HEK293 (cell line): ENCODE data around the gene FBLN5.
"Not testable (repeated sequence)": the region's sequence is repeated elsewhere in the genome, so short reads cannot be mapped to it uniquely, and the experiment has no call there.

Source experiments
- CTCF ChIA-PET: fragments of 350-600 bp; formaldehyde crosslinking; extraction: SDS; loops from one replicate; lab custom pipeline; 2021; ENCODE audit warnings: antibody characterized with exemption; lab: Yijun Ruan, JAX
- POLR2A ChIA-PET: fragments of 300-600 bp; formaldehyde crosslinking; extraction: SDS; loops from one replicate; lab custom pipeline; 2020; ENCODE audit warnings: antibody characterized with exemption, inconsistent platforms; lab: Yijun Ruan, JAX
- H3K27ac ChIP-seq: fragments of 200-500 bp; sonication (Bioruptor generic); 2 replicates; pipeline ENCODE4 v1.5.1; 2014; ENCODE audit warnings: low read depth, low read length, control low read depth, inconsistent platforms; ENCODE audit errors: extremely low read depth
- H3K36me3 ChIP-seq, 2 experiments: fragments of 200-500 bp in 1 of 2; sonication (Bioruptor generic) in 1 of 2; 1 replicate in 1 of 2; 2 replicates in 1 of 2; pipeline ENCODE4 v1.5.1; 2014 to 2017; ENCODE audit warnings: inconsistent platforms in 2 of 2, low read length in 2 of 2; ENCODE audit not compliant: control insufficient read depth in 2 of 2, insufficient read depth in 1 of 2
- H3K4me1 ChIP-seq: fragments of 200-500 bp; sonication (Bioruptor generic); 2 replicates; pipeline ENCODE4 v1.5.1; 2014; ENCODE audit warnings: mild to moderate bottlenecking, low read length, inconsistent platforms; ENCODE audit not compliant: control insufficient read depth, insufficient read depth
- H3K4me3 ChIP-seq: 2 replicates; pipeline ENCODE4 v1.5.1; 2011; ENCODE audit warnings: low read depth, mild to moderate bottlenecking, control low read depth, low read length, moderate library complexity
- H3K9me3 ChIP-seq: fragments of 200-500 bp; sonication (Bioruptor generic); 2 replicates; pipeline ENCODE4 v1.5.1; 2014; ENCODE audit warnings: low read depth, low read length, inconsistent platforms; ENCODE audit not compliant: control insufficient read depth, insufficient read depth
- ATF2 ChIP-seq: fragments of 450-650 bp; formaldehyde crosslinking; IDR thresholded peaks from 2 replicates; pipeline ENCODE4 v1.5.1; 2016; ENCODE audit warnings: missing biosample characterization, missing genetic modification characterization, low read depth
- EGR2 ChIP-seq: fragments of 450-650 bp; formaldehyde crosslinking; IDR thresholded peaks from 2 replicates; pipeline ENCODE4 v1.5.1; 2016; ENCODE audit warnings: low read depth, missing biosample characterization, missing genetic modification characterization
- PRDM6 ChIP-seq: fragments of 450-650 bp; formaldehyde crosslinking; IDR thresholded peaks from 2 replicates; pipeline ENCODE4 v1.5.1; 2017; ENCODE audit warnings: missing biosample characterization, missing genetic modification characterization
- SP7 ChIP-seq: fragments of 450-650 bp; formaldehyde crosslinking; IDR thresholded peaks from 2 replicates; pipeline ENCODE4 v1.5.1; 2016; ENCODE audit warnings: missing biosample characterization, missing genetic modification characterization
- TSHZ1 ChIP-seq: fragments of 450-650 bp; formaldehyde crosslinking; IDR thresholded peaks from 2 replicates; pipeline ENCODE4 v1.5.1; 2016; ENCODE audit warnings: missing biosample characterization, missing genetic modification characterization, borderline replicate concordance
- WT1 ChIP-seq: fragments of 450-650 bp; formaldehyde crosslinking; IDR thresholded peaks from 2 replicates; pipeline ENCODE4 v1.5.1; 2016; ENCODE audit warnings: missing biosample characterization, missing genetic modification characterization
- ZBTB20 ChIP-seq: fragments of 450-650 bp; formaldehyde crosslinking; IDR thresholded peaks from 2 replicates; pipeline ENCODE4 v1.5.1; 2016; ENCODE audit warnings: missing biosample characterization, missing genetic modification characterization
- ZBTB26 ChIP-seq: fragments of 450-650 bp; formaldehyde crosslinking; optimal IDR thresholded peaks from 2 replicates; pipeline ENCODE3; 2016; ENCODE audit warnings: missing biosample characterization, mild to moderate bottlenecking, missing genetic modification characterization
- ZFHX2 ChIP-seq: fragments of 450-650 bp; formaldehyde crosslinking; conservative IDR thresholded peaks from 2 replicates; pipeline ENCODE4 v1.5.1; 2016; ENCODE audit warnings: missing biosample characterization, missing genetic modification characterization
- ZIC2 ChIP-seq: fragments of 450-650 bp; formaldehyde crosslinking; IDR thresholded peaks from 2 replicates; pipeline ENCODE4 v1.5.1; 2016; ENCODE audit warnings: missing biosample characterization, missing genetic modification characterization
- ZNF354C ChIP-seq: fragments of 450-650 bp; formaldehyde crosslinking; IDR thresholded peaks from 2 replicates; pipeline ENCODE4 v1.5.1; 2016; ENCODE audit warnings: missing biosample characterization, missing genetic modification characterization, low read depth, borderline replicate concordance
- ZNF37A ChIP-seq: fragments of 450-650 bp; IDR thresholded peaks from 2 replicates; pipeline ENCODE4 v1.5.1; 2018; ENCODE audit warnings: missing biosample characterization, missing genetic modification characterization
- ZNF48 ChIP-seq: fragments of 450-650 bp; formaldehyde crosslinking; IDR thresholded peaks from 2 replicates; pipeline ENCODE4 v1.5.1; 2016; ENCODE audit warnings: missing biosample characterization, missing genetic modification characterization
- ZNF585B ChIP-seq: fragments of 450-650 bp; formaldehyde crosslinking; IDR thresholded peaks from 2 replicates; pipeline ENCODE4 v1.5.1; 2016; ENCODE audit warnings: missing biosample characterization, missing genetic modification characterization
- ZNF600 ChIP-seq: fragments of 450-650 bp; formaldehyde crosslinking; IDR thresholded peaks from 2 replicates; pipeline ENCODE4 v1.5.1; 2016; ENCODE audit warnings: missing biosample characterization, missing genetic modification characterization
- ZNF776 ChIP-seq: fragments of 450-650 bp; formaldehyde crosslinking; IDR thresholded peaks from 2 replicates; pipeline ENCODE4 v1.5.0; 2017; ENCODE audit warnings: missing biosample characterization, missing genetic modification characterization, borderline replicate concordance

Gene FBLN5

GRCh38 chr14:91872011-91872501, 75.4 kb downstream of the FBLN5 start:
- Histone ChIP-seq H3K36me3 (no peaks in the 10 kb centered on the region), H3K4me1 (peaks cover 11% of the 10 kb centered on the region), H3K4me3 (no peak overlapping the region), H3K27ac (no peak overlapping the region), H3K9me3 (no peaks in the 10 kb centered on the region)
- ChIA-PET POLR2A (no interaction called here), CTCF (interaction anchor here (0.6 to 1.6 kb wide), 2 partner anchors 21 kb away, joined by 3 to 5 read pairs; no protein-coding TSS in a partner anchor)
- TF ChIP-seq ZNF776 (no peak), ZIC2 (tag by site-specific recombination) (peak; percentile 46; the same call in 1 of the 2 replicates)

GRCh38 chr14:91871401-91871800, 76.1 kb downstream of the FBLN5 start:
- H3K27ac ChIP-seq, H3K36me3 ChIP-seq, CTCF ChIA-PET, H3K4me3 ChIP-seq, H3K9me3 ChIP-seq: not testable (repeated sequence)
- POLR2A ChIA-PET: interaction anchor here (0.6 kb wide), 1 partner anchor 449 kb away, joined by 4 read pairs; no protein-coding TSS in a partner anchor
- peaks cover 11% of the 10 kb centered on the region for H3K4me1 ChIP-seq
- 0 out of 2 replicates have a peak, but pooled peaks have one; percentile 24 for TF ChIP-seq ZNF585B (tag by site-specific recombination)
- TF ChIP-seq ZFHX2: peak; percentile 75
- TF ChIP-seq EGR2: peak; percentile 8; the same call in 1 of the 2 replicates
- TF ChIP-seq PRDM6: peak; percentile 42
- peak; percentile 51; the same call in 1 of the 2 replicates for TF ChIP-seq SP7 (tag by site-specific recombination)

- H3K27ac ChIP-seq: no peak overlapping the region
- TF ChIP-seq ATF2 (tag by site-specific recombination): peak; percentile 56; the same call in 1 of the 2 replicates
- no peak for TF ChIP-seq ZNF354C (tag by site-specific recombination)
- ChIA-PET CTCF (no interaction called here), POLR2A (no interaction called here)
- H3K4me1 ChIP-seq: peaks cover 11% of the 10 kb centered on the region
- H3K36me3 ChIP-seq: no peaks in the 10 kb centered on the region
- no peaks in the 10 kb centered on the region for H3K9me3 ChIP-seq
- H3K4me3 ChIP-seq: no peak overlapping the region
Measured at GRCh38 chr14:91870890-91871289, 76.6 kb downstream of the FBLN5 start.

- TF ChIP-seq ZNF37A (tag by site-specific recombination): no peak
- Histone ChIP-seq H3K4me3 (no peak overlapping the region), H3K4me1 (peaks cover 11% of the 10 kb centered on the region), H3K36me3 (no peaks in the 10 kb centered on the region), H3K9me3 (no peaks in the 10 kb centered on the region), H3K27ac (no peak overlapping the region)
- ChIA-PET CTCF (no interaction called here), POLR2A (no interaction called here)
Measured at GRCh38 chr14:91870001-91870400, 77.5 kb downstream of the FBLN5 start.

GRCh38 chr14:91869556-91869955, 77.9 kb downstream of the FBLN5 start:
- Histone ChIP-seq H3K4me1 (peaks cover 11% of the 10 kb centered on the region), H3K27ac (no peak overlapping the region)

More at GRCh38 chr14:91869556-91869955, 77.9 kb downstream of the FBLN5 start:
- no peak for TF ChIP-seq WT1 (tag by site-specific recombination)
- TF ChIP-seq ZIC2 (tag by site-specific recombination): peak; percentile 45
- no peak for TF ChIP-seq ZNF48
- no peak for TF ChIP-seq ZBTB26
- 0 out of 2 replicates have a peak, but pooled peaks have one; percentile 19 for TF ChIP-seq ZBTB20 (tag by site-specific recombination)
- no peak for TF ChIP-seq ZNF600
- no peak for TF ChIP-seq TSHZ1
- POLR2A ChIA-PET: no interaction called here
- H3K4me3 ChIP-seq: no peak overlapping the region
- CTCF ChIA-PET: no interaction called here
- H3K36me3 ChIP-seq: no peaks in the 10 kb centered on the region
- no peaks in the 10 kb centered on the region for H3K9me3 ChIP-seq
